NCI-H446 treated with DMSO at 0.1 percent for 48 hours (cell line): Measurements from ENCODE around the gene TIE1.

Experiments
- DNase-seq: peaks from one replicate; lab custom pipeline; 2025; lab: John Stamatoyannopoulos, UW

Gene TIE1

DNA sequence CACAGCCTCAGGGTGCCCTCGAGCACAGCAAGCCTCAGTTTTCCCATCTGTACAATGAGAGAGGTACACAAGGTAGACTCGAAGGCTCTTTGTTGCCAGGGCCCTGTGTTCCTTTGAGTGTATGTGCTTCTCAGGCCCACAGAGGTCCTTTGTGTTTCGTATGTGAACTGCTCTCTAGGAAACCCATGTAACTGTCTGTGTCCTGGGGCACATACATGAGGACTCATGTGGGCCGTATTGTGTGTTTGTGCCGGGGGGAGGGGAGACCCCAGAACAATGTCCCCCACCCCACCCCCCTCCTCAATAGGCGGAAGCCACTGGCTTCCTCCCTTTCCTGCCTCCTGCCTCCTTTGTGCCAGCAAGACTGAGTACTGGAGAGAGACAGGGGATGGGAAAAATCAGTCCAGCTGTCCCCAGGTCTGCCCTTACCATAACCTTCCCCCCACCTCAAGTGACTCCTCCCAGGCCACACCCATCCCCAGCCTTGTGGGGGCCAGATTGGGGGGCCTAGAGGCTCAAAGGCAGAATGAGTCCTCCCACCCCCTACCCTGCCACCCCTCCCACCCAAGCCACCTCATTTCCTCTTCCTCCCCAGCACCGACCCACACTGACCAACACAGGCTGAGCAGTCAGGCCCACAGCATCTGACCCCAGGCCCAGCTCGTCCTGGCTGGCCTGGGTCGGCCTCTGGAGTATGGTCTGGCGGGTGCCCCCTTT, at the start of gene TIE1:
TSS of gene TIE1 (plus strand) at position 605 of the 717 bp plus-strand sequence. CDS start at position 695, 90 bp downstream.
- DNase-seq, result no peak

DNA sequence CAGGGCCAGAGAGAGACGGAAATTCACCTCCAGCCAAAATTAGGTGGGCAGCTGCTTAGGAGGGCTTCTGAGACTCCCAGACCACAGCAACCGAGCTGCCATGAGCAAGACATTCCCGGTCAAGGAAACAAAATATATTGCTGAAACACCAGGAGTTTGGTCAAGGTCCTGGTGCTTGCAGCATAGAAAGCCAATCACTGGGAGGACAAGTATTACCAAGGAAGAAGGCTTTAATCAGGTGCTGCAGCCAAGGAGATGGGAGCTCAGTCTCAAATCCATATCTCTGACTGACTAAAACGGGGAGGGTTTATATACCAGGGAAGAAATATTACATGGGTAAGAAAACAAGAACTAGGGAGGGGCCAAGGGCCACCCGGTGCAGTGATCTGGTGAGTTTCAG, 49.8 kb upstream of the TIE1 start:
- no peak for DNase-seq

DNA sequence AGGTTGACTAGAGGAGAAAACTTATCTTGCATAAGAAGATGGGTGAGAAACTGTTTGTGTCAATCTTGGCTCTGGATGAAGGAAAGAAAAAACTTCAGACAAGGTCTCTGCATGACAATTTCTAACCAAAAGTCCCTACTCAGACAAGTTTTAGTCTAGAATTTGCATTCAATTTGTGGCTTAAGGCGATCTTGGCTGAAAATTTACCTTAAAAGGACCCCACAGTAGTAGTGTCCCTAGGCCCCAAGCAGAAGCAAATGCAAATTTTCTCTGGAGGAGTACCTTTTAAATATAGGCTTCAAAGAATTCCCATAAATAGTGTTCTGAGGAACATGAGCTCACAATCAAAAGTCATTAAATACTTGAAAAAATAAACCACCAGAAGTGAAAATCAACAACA, 48.6 kb upstream of the TIE1 start:
- no peak for DNase-seq

DNA sequence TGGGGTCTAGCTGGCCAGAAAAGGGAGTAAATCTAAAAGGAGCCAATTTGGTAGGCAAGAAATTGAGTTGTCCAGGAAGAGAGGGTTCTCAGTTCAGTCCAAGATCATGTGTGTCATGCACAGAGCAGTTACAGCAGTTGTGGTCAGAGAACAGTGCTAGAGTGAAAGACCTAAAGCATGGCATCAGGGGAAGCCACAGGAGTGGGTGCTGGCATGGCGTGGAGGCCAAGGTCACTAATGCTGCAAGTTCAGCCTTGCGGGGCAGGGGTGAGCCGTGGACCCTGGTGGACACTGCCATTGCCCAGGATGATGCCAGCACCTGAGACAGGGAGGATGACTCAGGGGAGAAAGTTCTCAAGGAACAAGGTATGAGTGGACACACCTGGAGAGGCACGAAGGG, 47.6 kb upstream of the TIE1 start:
- no peak for DNase-seq

DNA sequence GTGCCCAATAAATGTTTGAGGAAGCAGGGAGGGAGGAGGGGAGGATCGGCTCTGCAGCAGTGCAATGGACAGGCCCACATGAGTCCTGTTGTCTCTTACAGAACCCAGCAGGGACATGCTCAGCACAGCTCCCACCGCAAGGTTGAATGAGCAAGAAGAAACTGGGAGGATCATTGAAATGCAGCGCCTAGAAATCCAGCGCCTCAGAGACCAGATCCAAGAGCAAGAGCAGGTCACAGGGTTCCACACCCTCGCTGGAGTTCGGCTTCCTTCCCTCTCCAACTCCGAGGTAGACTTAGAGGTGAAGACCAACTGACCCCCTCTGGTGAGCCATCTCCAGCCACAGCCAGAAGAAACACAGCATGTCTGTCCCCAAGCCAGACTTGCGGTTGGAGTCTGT, 46.9 kb upstream of the TIE1 start:
- DNase-seq, result no peak

GRCh38 chr1:43255438-43256210, 45.2 kb upstream of the TIE1 start:
- DNase-seq, result no peak

- no peak for DNase-seq
Measured at GRCh38 chr1:43256675-43257570, 43.9 kb upstream of the TIE1 start.

DNA sequence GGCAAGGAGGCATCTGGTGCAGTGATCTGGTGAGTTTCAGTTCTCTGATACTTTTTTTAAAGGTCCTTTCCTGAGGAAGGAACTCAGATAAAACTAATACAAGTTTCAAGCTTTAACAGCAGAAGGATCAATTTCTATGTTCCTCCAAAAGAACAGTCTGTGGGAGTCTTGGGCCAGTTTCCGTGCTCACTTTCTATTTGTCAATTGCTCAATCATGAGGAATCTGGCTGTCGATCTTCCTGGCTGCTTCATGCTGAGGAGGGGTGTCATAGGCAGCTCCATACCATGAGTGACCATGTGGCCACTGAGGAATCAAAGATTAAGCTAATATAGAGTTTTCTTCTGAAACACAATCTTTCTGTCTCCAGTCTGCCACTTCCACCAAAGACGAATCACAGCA, 42.4 kb upstream of the TIE1 start:
- no peak for DNase-seq

- no peak for DNase-seq
Measured at GRCh38 chr1:43265431-43265830, 35.4 kb upstream of the TIE1 start.

DNA sequence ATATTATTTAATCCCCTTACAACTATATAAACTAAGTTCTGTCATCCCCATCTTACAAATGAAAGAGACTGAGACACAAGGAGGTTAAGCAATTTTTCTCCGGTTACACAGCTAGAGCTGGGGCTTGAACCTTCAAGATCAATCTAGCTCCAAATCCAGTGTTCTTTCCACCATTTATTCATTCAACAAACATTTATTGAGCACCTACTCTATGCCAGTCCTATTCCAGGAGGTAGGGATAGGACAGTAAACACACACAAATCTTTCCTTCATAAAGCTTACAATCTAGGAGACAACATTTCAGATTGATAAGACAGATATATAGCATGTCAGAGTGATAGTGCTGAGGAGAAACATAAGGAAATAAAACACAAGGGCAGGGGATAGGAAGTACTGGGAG, 33.9 kb upstream of the TIE1 start:
- DNase-seq, result no peak

- no peak for DNase-seq
Measured at GRCh38 chr1:43267291-43267805, 33.4 kb upstream of the TIE1 start.

GRCh38 chr1:43267818-43268425, 32.9 kb upstream of the TIE1 start:
- DNase-seq, result no peak

DNA sequence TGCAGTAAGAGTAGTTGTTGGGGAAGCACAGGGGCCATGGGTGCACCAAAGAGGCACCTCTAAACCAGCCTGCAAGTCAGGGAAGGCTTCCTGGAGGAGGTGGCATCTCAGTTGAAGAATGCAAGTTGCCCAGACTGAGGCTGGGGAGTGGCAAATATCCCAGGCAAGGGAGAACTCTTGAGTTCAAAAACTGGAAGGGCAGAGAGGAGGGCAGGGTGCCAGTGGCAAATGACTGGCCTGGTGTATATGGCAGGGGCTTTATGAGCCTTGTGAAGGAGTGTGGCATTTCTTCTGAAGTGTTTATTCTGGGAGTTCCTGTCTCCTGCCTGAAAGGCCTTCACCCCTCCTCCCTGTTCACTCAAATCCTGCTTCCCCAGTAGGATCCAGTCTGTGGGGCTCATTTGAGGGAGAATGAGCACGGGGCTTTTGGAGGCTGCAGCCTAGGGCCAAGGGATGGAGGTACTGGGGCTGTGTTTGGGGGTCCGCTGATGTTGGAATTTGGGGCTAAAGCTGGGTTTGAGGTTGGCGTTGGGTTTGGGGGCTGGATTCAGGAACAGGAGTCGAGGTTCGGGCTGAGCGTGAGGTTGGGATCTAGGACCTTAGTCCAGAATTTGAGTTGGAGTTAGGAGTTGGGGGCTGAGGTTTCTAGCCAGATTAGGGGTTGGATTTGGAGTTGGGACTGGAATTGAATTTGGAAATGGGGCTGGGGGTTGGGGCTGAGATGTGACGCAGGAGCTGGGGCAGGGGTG, 31.0 kb upstream of the TIE1 start, which contains the start of gene TMEM125:
TSS of gene TMEM125 (plus strand) at position 357 of the 749 bp plus-strand sequence. CDS start 2,740 bp downstream, outside the sequence.
- no peak for DNase-seq

GRCh38 chr1:43270421-43271095, 30.2 kb upstream of the TIE1 start:
- no peak for DNase-seq

DNA sequence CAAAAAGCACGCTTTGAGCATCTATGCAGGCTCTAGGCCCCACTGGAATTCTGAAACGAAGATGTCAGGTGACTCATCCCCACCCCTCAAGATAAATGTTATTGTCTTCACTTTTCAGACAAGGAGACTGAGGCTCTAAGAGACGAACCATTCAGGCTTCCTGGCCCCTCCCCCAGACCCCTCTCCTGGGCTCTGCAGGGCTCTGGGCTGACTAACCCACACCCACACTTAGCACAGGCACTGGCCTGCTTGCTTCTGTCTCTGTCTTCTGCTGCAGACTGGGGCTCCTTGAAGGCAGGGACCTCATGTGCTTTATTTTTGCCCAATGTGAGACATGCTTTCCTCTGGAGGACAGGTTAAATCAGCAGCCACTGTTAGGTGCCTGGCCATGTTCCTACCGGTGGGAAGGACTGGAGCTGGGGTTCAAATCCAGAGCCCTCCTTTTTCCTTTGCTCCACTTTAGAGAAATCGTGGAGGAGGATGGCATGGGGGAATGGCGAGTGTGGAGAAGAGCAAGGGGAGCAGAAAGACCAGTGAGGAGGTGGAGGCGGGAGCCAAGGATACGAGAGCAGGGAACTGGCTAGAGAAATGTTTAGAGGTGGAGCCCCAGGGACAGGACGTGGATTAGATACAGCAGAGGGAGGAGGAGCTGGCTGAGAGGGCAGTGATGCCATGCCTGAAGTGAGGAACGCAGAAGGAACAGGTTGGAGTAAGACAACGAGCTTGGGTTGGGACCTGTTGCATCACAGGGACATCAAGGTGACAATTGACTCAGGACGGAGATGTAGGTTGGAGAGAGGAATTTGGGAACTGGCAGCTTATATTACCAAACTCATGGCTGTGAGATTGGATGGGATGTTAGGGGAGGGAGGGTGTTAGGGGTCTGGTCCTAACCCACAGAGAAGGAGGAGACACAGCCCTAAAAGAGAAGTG, 29.3 kb upstream of the TIE1 start:
- no peak for DNase-seq

GRCh38 chr1:43272161-43272560, 28.6 kb upstream of the TIE1 start:
- no peak for DNase-seq

- no peak for DNase-seq
Measured at GRCh38 chr1:43272576-43273571, 27.9 kb upstream of the TIE1 start.

DNA sequence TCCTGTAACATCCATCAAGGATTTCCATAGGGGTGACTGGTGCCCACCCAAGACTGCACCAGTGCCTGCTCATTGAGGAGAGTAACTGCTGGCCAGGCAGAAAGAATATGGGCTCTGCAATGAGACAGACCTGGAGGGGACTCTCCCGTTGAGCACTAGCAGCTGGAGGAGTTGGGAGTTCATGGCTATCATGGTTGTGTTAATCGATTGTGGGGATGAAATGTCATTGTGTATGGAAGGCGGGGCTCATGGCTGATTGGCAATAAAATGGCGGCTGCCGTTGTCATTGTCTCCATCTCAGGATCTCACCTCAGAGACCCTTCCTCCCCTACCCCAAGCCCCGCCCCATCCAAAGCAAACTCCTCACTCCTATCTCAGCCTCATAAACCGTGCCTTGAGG, 27.1 kb upstream of the TIE1 start:
- DNase-seq, result no peak
